Mammary epithelial cell (primary cell): ENCODE measurements around the gene HOXB7.

ENCODE experiments used
- CTCF ChIP-seq, 2 donors: IDR thresholded peaks in 1 of 2; conservative IDR thresholded peaks in 1 of 2; 2 replicates each; pipeline ENCODE4 v1.5.1; 2011 to 2012; ENCODE audit warnings: inconsistent platforms in 2 of 2, low read length in 2 of 2, mild to moderate bottlenecking in 2 of 2, control low read depth in 1 of 2, low read depth in 1 of 2; ENCODE audit not compliant: insufficient read depth in 1 of 2; ENCODE audit errors: extremely low read depth in 1 of 2
- EZH2 ChIP-seq: IDR thresholded peaks from 2 replicates; pipeline ENCODE4 v1.6.1; 2012; ENCODE audit warnings: low read length, inconsistent platforms, borderline replicate concordance

- TF ChIP-seq CTCF (conservative IDR thresholded peaks at IDR 0.05 in 1 of 2, IDR thresholded peaks at IDR 0.05 in 1 of 2; ENCODE audit: extremely low read depth in 1 of 2, insufficient read depth in 1 of 2, low read depth in 1 of 2, low read length in 2 of 2) (no peak), EZH2 (no peak)
Observed at GRCh38 chr17:48578616-48579470, 32.0 kb downstream of the HOXB7 start.
